RPMI7951 (cell line): ENCODE data around the gene ADAM30. TPM values are rescaled to one million over a fixed set of nuclear protein-coding genes. Genes with fewer than 3 reads are reported as not detected.

Experiments used
- DNase-seq: peaks from one replicate; pipeline ENCODE4 v3.0.0-alpha.2; 2012; ENCODE audit warnings: low read depth
- total RNA-seq: library from RNA; depleted of rRNA; stranded (reverse); fragments of >200 nt; shearing (Covaris generic); gene quantifications from 2 replicates; pipeline ENCODE4 v1.2.3, GENCODE V29; 2014

ADAM30 gene
- total RNA-seq, 1 experiment from 2014 or later: not detected

DNA sequence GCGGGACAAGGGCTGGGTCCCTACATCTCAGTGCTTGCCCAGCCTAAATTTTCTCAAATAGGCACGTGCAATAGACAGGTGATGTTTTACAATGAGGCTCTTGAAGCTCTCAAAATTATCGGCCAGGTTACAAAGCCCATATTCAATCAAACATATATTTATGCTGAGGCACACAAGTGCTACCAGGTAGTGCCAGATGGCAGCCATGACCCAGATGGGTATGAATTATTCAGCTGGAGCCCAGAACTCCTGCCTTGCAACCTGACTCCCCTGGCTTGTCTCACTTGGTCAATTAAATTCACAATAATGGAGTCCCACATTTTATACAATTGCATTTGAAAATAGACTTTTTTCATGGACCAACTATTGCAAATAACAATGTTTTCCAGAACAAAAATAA lies 12.3 kb upstream of the ADAM30 start:
- DNase-seq: no peak

- DNase-seq: no peak
Observed at GRCh38 chr1:119906927-119907652, 10.8 kb upstream of the ADAM30 start.

DNA sequence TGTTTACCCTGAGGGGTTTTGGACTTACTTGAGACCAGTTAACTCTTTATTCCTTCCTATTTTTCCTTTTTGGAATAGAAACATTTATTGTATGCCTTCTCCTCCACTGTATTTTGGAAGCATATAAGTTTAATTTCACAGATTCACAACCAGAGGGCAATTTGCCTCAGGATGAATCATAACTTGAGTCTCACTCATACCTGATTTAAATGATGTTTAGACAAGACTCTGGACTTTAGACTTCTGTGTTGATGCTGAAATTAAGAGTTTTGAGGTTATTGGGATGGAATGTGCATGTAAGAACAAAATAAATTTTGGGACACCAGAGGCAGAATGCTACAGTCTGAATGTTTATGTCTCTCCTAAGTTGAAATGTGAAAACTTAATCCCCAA lies 7.1 kb upstream of the ADAM30 start:
- no peak for DNase-seq

DNA sequence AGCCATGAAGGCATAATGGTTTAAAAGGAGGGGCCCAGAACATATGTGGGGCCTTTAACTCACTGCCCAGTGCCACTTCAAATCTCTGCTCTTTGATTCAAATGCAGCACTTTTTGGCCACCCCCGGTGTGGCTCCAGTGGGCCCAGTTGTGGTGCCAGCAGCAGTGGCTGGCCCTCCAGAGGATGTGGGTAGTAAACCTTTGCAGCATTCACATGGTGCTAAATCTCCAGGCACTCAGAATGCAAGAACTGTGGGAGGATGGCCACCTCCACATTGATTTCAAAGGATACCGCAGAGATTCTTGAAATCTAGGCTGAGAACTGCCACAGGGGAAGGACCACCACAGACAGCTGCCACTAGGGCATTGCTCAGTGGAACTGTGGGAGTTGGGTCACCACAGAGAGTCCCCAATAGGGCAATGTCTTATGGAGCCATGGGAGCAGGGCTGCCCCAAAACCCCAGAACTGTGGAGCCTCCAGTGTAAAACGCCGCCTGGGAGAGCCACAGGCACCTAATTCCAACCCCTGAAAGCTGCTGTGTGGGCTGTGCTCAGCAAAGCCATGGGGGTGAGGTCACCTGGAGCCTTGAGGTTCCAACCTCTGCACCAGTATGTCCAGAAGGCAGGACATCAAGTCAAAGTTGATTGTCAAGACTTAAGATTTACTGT lies 6.6 kb upstream of the ADAM30 start:
- no peak for DNase-seq

DNA sequence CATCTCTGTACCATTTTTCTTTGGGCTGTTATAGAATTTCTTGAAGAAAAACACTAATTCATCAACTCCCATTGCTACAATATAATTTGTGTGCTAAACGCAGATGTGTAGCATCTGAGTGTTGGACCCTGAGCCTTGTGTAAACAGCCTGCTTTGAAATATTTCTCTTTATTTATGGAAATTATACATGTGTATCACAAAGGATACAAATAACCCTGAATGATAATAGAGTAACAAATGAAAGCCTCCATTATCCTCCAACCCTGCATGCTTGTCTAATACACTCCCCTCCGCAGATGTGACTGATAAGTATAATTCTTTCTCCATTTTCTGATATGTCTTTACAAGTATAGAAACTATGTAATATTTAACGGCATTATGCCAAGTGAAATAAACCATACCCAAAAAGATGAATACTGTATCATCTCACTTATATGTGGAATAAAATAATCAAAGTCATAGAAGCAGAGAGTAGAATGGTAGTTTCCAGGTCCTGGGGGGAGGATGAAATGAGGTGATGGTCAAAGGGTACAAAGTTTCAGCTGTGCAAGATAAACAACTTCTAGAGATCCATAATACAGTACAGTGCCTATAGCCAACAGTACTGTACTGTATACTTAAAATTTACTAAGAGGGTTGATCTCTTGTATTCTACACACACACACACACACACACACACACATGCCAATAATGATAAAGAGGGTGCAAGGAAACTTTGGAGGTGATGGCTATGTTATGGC lies 2.8 kb upstream of the ADAM30 start:
- DNase-seq: no peak

DNA sequence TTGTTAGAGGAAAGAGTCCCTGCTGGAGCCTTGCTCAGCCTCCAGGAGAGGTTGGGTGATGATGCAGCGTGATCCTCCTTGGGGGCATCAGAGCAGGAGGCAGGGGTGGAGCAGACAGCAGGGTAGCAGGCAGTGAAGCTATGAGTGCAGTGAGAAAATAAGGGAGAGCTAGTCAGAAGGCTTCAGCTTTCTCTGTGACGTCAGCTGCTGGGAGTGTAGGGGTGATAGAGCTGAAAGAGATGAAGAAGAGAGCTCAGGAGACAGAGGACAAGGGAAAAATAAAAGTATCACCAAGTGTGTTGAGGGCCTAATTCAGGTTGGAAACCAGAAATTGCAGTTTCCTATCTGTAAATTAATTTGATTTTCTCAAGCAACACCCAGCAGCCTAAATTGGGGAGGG lies 2.2 kb upstream of the ADAM30 start:
- no peak for DNase-seq

DNA sequence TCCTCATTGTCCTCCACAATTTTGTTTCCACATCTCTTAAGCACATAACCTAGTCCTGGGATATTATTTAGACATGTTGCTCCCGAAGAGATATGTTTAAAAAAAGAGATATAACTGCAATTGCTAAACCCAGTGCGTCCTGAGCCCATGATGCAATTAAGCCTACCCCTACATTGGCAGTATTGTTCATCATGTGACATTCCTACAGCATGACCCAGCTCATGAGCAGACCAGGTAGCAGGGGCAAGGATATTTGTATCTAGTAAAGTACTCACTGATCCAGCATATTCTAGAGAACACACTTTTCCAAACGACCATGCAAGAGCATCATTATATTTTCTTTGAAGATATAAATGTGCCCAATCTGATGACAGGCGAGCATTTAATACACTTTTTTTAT lies 1.2 kb downstream of the ADAM30 start:
- DNase-seq: no peak

- no peak for DNase-seq
Observed at GRCh38 chr1:119893827-119894700, 2.3 kb downstream of the ADAM30 start.

DNA sequence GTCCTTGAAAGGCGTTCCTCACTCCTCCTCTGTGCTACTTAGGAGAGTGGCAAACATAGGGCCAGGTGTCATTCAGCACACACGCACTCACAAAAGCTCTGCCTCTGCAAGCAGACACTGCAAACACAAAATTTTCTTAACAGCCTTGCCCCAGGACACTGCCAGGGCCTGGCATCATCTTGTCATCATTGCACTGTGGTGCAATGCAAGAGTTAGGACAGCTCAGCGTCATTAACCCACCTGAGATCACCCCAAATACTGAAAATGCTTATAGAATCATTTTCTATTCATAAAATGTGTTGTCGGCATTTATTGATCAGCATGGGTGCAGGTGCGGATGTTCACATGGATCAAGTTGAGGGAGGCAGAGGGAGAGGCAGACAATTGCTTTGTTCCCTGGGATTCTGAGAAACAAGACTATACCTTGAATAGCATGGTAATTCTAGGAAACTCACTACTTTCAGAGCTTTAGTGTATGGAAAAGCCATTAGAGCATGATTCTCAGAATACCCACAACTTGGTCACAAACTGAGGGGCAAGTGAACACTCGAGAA lies 3.0 kb downstream of the ADAM30 start:
- DNase-seq: no peak

- no peak for DNase-seq
Observed at GRCh38 chr1:119891386-119891785, 4.9 kb downstream of the ADAM30 start.

DNA sequence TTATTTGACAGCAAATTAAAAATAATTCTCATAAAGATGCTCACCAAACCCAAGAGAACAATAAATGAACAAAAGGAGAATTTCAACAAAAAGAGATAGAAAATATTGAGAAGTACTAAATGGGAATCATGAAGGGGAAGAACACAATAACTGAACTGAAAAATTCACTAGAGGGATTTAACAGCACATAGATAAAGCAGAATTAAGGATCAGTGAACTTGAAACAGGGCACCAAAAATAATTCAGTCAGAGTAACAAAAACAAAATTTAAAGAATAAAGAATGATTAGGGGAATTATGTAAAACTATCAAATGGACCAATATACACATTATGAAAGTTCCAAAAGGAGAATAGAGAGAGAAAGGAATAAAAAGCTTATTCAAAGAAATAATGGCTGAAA lies 7.8 kb downstream of the ADAM30 start:
- no peak for DNase-seq

GRCh38 chr1:119887427-119887826 lies 8.9 kb downstream of the ADAM30 start:
- DNase-seq: no peak

DNA sequence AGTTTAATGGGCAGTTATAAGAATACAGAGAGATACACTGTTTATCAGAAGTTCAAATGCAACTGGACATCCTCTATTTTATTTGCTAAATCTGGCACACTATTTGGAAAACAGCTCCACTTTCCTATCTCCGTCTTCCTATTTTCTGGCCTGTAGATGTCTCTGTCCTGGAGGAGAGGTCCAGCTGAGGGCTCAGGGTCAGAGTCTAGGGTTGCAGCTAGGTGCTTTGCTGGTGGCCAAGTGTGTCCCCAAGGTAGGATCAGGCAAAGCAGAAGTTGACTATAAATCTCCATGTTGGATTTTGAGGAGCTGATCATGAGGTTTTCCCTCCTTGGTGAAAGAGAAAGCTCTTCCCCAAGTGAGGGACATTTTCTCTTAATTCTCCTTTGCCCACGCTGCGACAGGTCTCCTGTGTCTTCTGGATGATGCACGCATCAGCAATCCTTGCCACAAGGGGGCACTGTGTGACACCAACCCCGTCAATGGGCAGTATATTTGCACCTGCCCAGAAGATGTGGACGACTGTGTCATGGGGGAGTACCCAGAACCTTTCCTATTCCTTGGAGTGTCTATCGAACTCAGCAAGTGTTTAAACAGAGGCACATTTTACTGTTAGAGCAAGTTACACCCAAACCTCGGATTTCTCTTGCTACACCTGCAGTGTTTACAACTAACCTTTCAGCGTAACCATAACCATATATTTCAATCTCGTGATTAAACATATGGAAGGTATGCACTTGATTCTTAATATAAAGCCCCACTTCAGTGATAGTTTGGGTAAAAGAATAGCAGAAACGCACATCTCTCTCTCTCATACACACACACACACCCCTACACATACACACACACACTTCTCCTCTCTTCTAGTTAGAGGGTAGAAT lies 10.2 kb downstream of the ADAM30 start:
- DNase-seq: peak; percentile 42

- no peak for DNase-seq
Observed at GRCh38 chr1:119884711-119885110, 11.6 kb downstream of the ADAM30 start.

DNA sequence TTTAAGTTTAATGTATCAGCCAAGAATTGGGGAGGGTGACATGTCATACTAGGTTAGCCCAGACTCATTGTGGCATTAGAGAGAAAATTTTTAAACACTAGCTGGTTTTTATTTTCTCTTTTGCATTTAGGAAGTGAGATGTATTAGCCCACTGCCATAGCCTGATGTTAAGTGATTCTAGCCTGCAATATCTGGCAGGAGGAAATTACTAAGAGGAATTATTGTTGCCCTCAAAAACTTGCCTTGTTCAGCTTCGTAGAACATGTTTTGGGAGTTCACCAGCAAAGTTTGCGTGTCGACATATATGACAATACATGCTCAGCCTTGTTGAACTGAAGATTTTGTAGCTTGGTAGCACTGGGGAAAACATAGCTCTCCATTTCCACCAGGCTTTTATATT lies 12.5 kb downstream of the ADAM30 start:
- no peak for DNase-seq

DNA sequence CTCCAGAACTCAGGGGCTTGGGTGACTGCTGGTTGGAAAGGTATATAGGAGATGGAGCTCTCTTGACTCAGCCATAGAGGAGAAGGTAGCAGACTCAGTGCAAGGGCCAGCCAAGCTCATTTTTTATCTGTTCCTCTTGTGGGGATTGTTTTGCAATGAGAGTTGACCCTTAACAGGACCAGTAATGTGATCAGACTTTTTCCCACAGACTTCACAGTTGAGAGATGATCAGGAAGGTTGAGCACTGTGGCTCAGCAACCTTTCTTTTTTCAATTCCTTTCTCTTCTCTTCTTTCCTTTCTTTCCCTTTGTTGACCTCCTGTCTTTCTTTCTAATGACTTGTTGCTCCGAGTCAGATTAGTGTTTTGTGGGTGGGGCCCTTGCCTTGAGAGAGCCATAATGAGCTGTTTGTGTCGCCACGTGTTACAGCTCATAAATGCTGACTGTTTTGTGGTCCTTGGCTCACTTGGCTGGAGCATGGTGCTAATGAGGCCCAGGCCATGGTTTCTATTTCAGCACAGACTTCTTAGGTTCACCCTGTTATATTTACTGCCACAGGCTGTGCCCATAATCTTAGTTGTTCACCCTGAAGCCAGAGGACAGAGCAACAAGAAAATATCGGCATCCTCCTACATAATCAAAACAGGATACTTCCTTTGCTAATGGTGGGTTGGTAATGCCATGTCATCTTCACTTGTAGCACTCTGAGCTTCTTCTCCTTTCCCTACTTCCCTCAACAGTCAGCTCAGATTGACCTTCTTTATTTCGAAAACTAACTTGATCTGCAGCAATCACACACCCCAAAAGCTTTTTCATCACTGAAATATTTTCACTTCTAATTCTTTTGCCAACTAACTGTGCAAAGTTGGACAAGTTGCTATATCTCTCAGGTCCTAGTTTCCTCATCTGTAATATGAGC lies 13.9 kb downstream of the ADAM30 start:
- peak; percentile 37 for DNase-seq

DNA sequence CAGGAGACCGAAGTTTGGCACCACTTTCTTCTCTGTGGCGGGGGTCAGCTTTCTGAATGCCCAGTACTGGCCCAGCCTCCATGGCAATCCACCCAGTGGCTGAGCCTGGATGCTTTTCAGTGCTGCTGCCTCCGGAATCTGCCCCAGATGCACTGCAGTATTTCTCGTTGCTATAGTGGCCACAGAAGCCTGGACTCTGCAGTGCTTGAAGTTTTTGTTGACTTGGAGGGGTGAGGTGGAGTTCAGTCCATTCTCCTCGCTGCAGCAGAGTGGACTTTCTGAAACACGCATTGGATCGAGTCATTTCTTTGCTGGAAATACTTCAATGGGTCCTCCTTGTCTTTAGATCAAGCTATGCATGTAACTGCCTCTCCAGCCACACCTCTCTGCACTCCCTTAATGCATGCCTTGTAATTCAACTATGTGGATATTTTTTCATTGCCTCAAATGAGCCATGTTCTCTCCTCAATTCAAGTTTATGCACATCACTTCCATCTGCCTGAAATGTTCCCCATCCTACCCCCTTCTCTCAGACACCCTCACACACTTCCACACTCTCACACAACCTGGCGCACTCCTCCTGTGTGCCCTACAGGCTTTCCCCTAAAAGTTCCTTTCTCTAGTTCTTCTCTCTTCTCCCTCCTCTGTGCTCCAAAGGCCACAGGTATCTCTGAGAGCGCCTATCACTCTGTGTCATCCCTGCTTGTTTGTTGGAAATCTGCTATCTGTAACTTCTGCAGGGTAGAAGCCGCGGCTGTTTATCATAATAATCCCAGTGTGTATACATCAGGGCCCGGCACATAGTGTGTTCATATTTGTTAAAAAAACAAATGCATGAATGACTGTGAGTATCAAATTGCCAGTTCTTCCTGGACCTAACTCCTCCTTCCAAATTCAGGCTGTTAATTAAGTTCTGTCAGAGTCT lies 16.5 kb downstream of the ADAM30 start:
- no peak for DNase-seq

GRCh38 chr1:119878171-119878570 lies 18.1 kb downstream of the ADAM30 start:
- DNase-seq: peak; percentile 38
